Trophoblast cell (in vitro differentiated cells and primary cell): ENCODE data around the gene ST6GALNAC3.

Source experiments
- DNase-seq, 2 donors: peaks; one replicate each; pipeline ENCODE4 v3.0.0-alpha.2; 2016
- H2AFZ ChIP-seq: 2 replicates; pipeline ENCODE4 v1.6.1; 2013; ENCODE audit warnings: low read length, moderate library complexity, mild to moderate bottlenecking; ENCODE audit not compliant: insufficient read depth, poor library complexity
- H2AK5ac ChIP-seq: 2 replicates; pipeline ENCODE4 v1.6.1; 2013; ENCODE audit warnings: mild to moderate bottlenecking, low read length
- H2BK120ac ChIP-seq: 2 replicates; pipeline ENCODE4 v1.6.1; 2013; ENCODE audit warnings: low read length, mild to moderate bottlenecking, moderate library complexity; ENCODE audit not compliant: insufficient read depth, poor library complexity
- H2BK12ac ChIP-seq: 2 replicates; pipeline ENCODE4 v1.6.1; 2013; ENCODE audit warnings: mild to moderate bottlenecking, low read length, moderate library complexity
- H2BK5ac ChIP-seq: 2 replicates; pipeline ENCODE4 v1.6.1; 2013; ENCODE audit warnings: low read length, low read depth, moderate library complexity, mild to moderate bottlenecking; ENCODE audit not compliant: poor library complexity
- H3K14ac ChIP-seq: 2 replicates; pipeline ENCODE4 v1.6.1; 2013; ENCODE audit warnings: mild to moderate bottlenecking, low read length
- H3K18ac ChIP-seq: 2 replicates; pipeline ENCODE4 v1.6.1; 2013; ENCODE audit warnings: mild to moderate bottlenecking, low read length
- H3K23ac ChIP-seq: 2 replicates; pipeline ENCODE4 v1.6.1; 2013; ENCODE audit warnings: low read length
- H3K27ac ChIP-seq: 2 replicates; pipeline ENCODE4 v1.5.1; 2013; ENCODE audit warnings: low read depth, mild to moderate bottlenecking, inconsistent platforms, low read length, moderate library complexity
- H3K27me3 ChIP-seq: 2 replicates; pipeline ENCODE4 v1.6.1; 2013; ENCODE audit warnings: inconsistent platforms, mild to moderate bottlenecking, low read length, moderate library complexity; ENCODE audit not compliant: insufficient read depth
- H3K36me3 ChIP-seq, 2 experiments: 1 replicate in 1 of 2; 2 replicates in 1 of 2; pipeline ENCODE4 v1.6.1; 2013; ENCODE audit warnings: low read length in 2 of 2, mild to moderate bottlenecking in 2 of 2, moderate library complexity in 1 of 2; ENCODE audit not compliant: insufficient read depth in 2 of 2, control insufficient read depth in 1 of 2
- H3K4ac ChIP-seq: 2 replicates; pipeline ENCODE4 v1.6.1; 2013; ENCODE audit warnings: low read depth, mild to moderate bottlenecking, low read length, moderate library complexity
- H3K4me1 ChIP-seq, 2 experiments: 1 replicate in 1 of 2; 2 replicates in 1 of 2; pipeline ENCODE4 v1.6.1; 2013; ENCODE audit warnings: low read length in 2 of 2, mild to moderate bottlenecking in 2 of 2, moderate library complexity in 1 of 2; ENCODE audit not compliant: insufficient read depth in 2 of 2, control insufficient read depth in 1 of 2
- H3K4me2 ChIP-seq: 2 replicates; pipeline ENCODE4 v1.6.1; 2013; ENCODE audit warnings: inconsistent platforms, mild to moderate bottlenecking, low read length, moderate library complexity
- H3K4me3 ChIP-seq: 2 replicates; pipeline ENCODE4 v1.5.1; 2013; ENCODE audit warnings: mild to moderate bottlenecking, low read depth, low read length, inconsistent platforms
- H3K79me1 ChIP-seq: one replicate; pipeline ENCODE4 v1.6.1; 2013; ENCODE audit warnings: low read length
- H3K79me2 ChIP-seq: 2 replicates; pipeline ENCODE4 v1.6.1; 2013; ENCODE audit warnings: low read length, mild to moderate bottlenecking; ENCODE audit not compliant: control insufficient read depth, insufficient read depth, poor library complexity
- H3K9ac ChIP-seq: 2 replicates; pipeline ENCODE4 v1.6.1; 2013; ENCODE audit warnings: mild to moderate bottlenecking, low read length
- H3K9me3 ChIP-seq: 2 replicates; pipeline ENCODE4 v1.6.1; 2013; ENCODE audit warnings: low read depth, mild to moderate bottlenecking, control low read depth, inconsistent platforms, low read length; ENCODE audit not compliant: insufficient read depth
- H4K12ac ChIP-seq: 2 replicates; pipeline ENCODE4 v1.6.1; 2013; ENCODE audit warnings: low read depth, mild to moderate bottlenecking, low read length, moderate library complexity
- H4K8ac ChIP-seq: 2 replicates; pipeline ENCODE4 v1.6.1; 2013; ENCODE audit warnings: low read depth, mild to moderate bottlenecking, low read length, moderate library complexity
- H4K91ac ChIP-seq: one replicate; pipeline ENCODE4 v1.6.1; 2013; ENCODE audit warnings: low read depth, mild to moderate bottlenecking, low read length, moderate library complexity
- WGBS: extraction: QIAGEN DNeasy Blood & Tissue Kit; methylation state at CpG from one replicate; pipeline ENCODE4 v1.1.7; 2013; ENCODE audit warnings: missing lambda C conversion rate; ENCODE audit not compliant: insufficient read length, insufficient coverage; ENCODE audit errors: extremely low coverage; 5-methylcytosine and 5-hydroxymethylcytosine counted together

The ST6GALNAC3 gene

DNA sequence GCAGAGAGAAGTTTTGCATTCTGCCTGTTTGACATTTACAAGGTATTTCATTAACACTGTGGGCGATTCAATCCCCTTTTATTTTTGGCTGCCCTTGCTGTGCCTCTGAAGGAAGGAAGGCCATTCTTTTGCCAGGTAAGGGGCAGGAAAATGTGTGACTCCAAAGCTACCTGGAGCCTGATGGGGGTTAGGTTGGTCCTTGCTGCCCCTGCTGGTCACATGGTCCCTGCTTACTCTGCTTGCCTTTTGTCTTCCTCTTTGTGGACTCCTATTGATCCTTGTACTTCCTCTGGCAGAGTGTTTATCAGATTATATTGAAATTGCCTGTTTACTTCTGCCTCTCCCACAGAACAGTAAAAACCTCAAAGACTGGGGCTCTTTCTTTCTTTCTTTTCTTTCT lies 65.7 kb downstream of the ST6GALNAC3 start:
- Histone ChIP-seq H2AFZ (no peak overlapping the region), H3K9me3 (peaks cover 1% of the 10 kb centered on the region), H3K79me1 (no peaks in the 10 kb centered on the region), H4K91ac (no peak overlapping the region), H3K9ac (no peak overlapping the region), H2BK5ac (no peak overlapping the region), H3K23ac (no peak overlapping the region), H4K12ac (no peak overlapping the region), H2BK12ac (no peak overlapping the region), H2AK5ac (no peak overlapping the region), H2BK120ac (no peak overlapping the region), H3K27me3 (no peaks in the 10 kb centered on the region), H3K4ac (no peak overlapping the region), H3K36me3 (no peaks in the 10 kb centered on the region), H3K18ac (no peak overlapping the region), H3K4me1 (no peaks in the 10 kb centered on the region), H3K14ac (no peak overlapping the region), H3K4me2 (no peak overlapping the region), H4K8ac (no peak overlapping the region), H3K79me2 (no peaks in the 10 kb centered on the region), H3K4me3 (no peak overlapping the region), H3K27ac (no peak overlapping the region)
- WGBS: no CpG with 5 or more reads among the region's 1 CpG
- no peak for DNase-seq

DNA sequence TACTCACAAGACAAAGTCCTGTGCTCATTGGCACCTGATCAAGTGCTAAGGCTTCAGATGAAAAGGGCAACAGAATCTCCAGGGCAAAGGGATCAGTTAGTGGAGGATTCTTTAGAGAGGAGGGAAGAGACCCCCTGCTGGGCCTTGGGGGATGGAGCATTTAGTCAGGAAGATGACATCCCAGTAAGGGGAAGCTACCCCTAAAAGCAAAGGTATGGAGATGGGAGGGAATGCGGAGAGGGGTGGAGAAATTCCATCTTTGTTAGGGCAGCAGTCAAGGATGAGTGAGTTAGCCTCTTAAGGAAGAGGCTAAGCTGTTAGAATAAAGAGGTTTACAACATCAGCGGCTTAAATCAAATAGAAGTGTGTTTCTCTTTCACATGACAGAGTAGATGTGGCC lies 67.4 kb downstream of the ST6GALNAC3 start:
- Histone ChIP-seq H3K23ac (no peak overlapping the region), H4K8ac (no peak overlapping the region), H3K14ac (no peak overlapping the region), H3K36me3 (no peaks in the 10 kb centered on the region), H3K79me2 (no peaks in the 10 kb centered on the region), H2BK120ac (no peak overlapping the region), H3K27ac (no peak overlapping the region), H3K4me2 (no peak overlapping the region), H4K91ac (no peak overlapping the region), H3K79me1 (no peaks in the 10 kb centered on the region), H4K12ac (no peak overlapping the region), H3K9ac (no peak overlapping the region), H3K4ac (no peak overlapping the region), H3K27me3 (no peaks in the 10 kb centered on the region), H3K4me3 (no peak overlapping the region), H3K4me1 (no peaks in the 10 kb centered on the region), H2BK5ac (no peak overlapping the region), H3K18ac (no peak overlapping the region), H2AFZ (no peak overlapping the region), H2BK12ac (no peak overlapping the region), H3K9me3 (peaks cover 1% of the 10 kb centered on the region), H2AK5ac (no peak overlapping the region)
- no peak for DNase-seq
- no CpG with 5 or more reads among the region's 2 CpGs for WGBS

DNA sequence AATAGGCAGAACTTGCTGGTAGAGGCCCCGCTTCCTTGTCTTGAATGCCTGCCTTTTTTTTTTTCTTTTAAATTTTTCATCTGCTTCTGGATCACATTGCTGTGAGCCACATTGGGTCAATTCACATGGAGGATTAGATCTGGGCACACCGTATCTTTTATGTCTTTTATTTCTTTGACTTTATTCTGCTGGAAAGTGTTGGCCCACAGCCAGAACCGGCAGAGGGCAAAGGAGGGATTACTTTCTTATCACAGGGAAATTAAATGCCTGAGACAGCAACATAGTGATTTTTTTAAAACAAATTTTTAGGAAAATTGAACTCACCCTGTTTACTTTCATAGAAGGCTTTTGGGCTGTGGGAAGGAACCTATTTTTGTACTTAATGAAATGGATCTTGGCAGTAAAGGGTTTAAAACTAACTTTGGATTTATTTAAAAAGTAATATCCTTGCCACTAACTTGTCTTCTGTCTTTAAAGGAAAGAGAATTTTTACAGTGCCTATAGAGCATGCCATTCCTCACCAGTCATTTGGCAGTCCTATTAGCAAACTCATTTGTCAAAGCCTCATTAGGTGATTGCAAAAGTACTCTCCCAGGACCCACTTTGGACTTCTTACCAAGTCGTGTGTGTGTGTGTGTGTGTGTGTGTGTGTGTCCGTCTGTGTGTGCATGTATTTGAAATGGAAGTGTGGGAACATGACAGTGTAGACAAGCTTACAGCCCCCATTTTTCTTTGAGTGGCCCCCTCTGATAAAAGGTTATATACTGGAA lies 68.4 kb downstream of the ST6GALNAC3 start:
- H2BK5ac ChIP-seq: no peak overlapping the region
- no peak overlapping the region for H3K4ac ChIP-seq
- DNase-seq: no peak
- H3K4me2 ChIP-seq: no peak overlapping the region
- peaks cover 0 to 3% of the 10 kb centered on the region in 2 experiments for H3K4me1 ChIP-seq
- H2AFZ ChIP-seq: no peak overlapping the region
- H3K9me3 ChIP-seq: peaks cover 1% of the 10 kb centered on the region
- no peak overlapping the region for H3K18ac ChIP-seq
- no peak overlapping the region for H3K14ac ChIP-seq
- no peaks in the 10 kb centered on the region for H3K36me3 ChIP-seq
- no peaks in the 10 kb centered on the region for H3K79me2 ChIP-seq
- WGBS: no CpG with 5 or more reads among the region's 5 CpGs
- H3K23ac ChIP-seq: no peak overlapping the region
- H4K8ac ChIP-seq: no peak overlapping the region
- no peak overlapping the region for H4K91ac ChIP-seq
- H4K12ac ChIP-seq: no peak overlapping the region
- no peak overlapping the region for H3K4me3 ChIP-seq
- H2AK5ac ChIP-seq: no peak overlapping the region
- no peaks in the 10 kb centered on the region for H3K27me3 ChIP-seq
- H3K9ac ChIP-seq: no peak overlapping the region
- H3K27ac ChIP-seq: no peak overlapping the region
- H2BK120ac ChIP-seq: no peak overlapping the region
- H3K79me1 ChIP-seq: no peaks in the 10 kb centered on the region
- H2BK12ac ChIP-seq: no peak overlapping the region

DNA sequence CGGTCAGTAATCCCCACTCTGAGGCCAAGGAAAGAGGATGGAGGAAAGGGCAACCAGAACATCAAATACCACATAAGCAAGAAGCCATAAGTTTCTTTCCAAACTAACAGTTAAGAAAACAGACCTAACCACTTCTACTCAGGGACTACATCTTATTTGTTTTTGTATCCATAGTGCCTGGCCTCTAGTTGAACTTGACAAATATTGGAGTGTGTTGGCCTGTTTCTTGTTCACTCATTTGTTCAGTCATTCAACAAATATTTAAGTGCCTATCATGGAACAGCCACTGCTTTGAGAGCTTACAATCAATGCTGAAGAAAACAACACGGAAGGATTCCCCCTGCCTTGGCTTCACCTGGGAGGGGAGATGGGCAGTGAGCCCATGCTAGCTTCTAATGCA lies 69.7 kb downstream of the ST6GALNAC3 start:
- Histone ChIP-seq H2AK5ac (no peak overlapping the region), H3K27me3 (no peaks in the 10 kb centered on the region), H3K4me2 (no peak overlapping the region), H3K23ac (no peak overlapping the region), H3K27ac (no peak overlapping the region), H2BK120ac (no peak overlapping the region), H4K91ac (no peak overlapping the region), H3K4me3 (no peak overlapping the region), H3K9ac (no peak overlapping the region), H3K9me3 (peaks cover 1% of the 10 kb centered on the region), H3K18ac (no peak overlapping the region), H2AFZ (no peak overlapping the region), H2BK12ac (no peak overlapping the region), H4K8ac (no peak overlapping the region), H3K14ac (no peak overlapping the region), H3K4me1 (peaks cover 0 to 3% of the 10 kb centered on the region in 2 experiments), H3K79me2 (no peaks in the 10 kb centered on the region), H3K36me3 (no peaks in the 10 kb centered on the region), H4K12ac (no peak overlapping the region), H3K4ac (no peak overlapping the region), H2BK5ac (no peak overlapping the region), H3K79me1 (no peaks in the 10 kb centered on the region)
- no CpG with 5 or more reads among the region's 2 CpGs for WGBS
- no peak for DNase-seq
